GM12801 (cell line): Measurements from ENCODE around the gene RRP9.

Experiments
- CTCF ChIP-seq: IDR thresholded peaks from one replicate; pipeline ENCODE4 v1.5.1; 2011; ENCODE audit warnings: control low read depth; ENCODE audit not compliant: insufficient read length; ENCODE audit errors: extremely low read depth

Gene RRP9

GRCh38 chr3:51983578-51984268 is 42.0 kb upstream of the RRP9 start:
- no peak for TF ChIP-seq CTCF

- TF ChIP-seq CTCF = no peak
Measured at GRCh38 chr3:51982838-51983577, 41.3 kb upstream of the RRP9 start, which contains the start of gene ACY1. TSS of gene ACY1 (plus strand) at chr3:51983535. CDS start at chr3:51984065, 530 bp downstream.

GRCh38 chr3:51982352-51982837 is 40.7 kb upstream of the RRP9 start:
- no peak for TF ChIP-seq CTCF

GRCh38 chr3:51980253-51980652 is 38.5 kb upstream of the RRP9 start:
- no peak for TF ChIP-seq CTCF

- no peak for TF ChIP-seq CTCF
Measured at GRCh38 chr3:51978143-51978502, 36.4 kb upstream of the RRP9 start.

- no peak for TF ChIP-seq CTCF
Measured at GRCh38 chr3:51977446-51978142, 35.9 kb upstream of the RRP9 start.

GRCh38 chr3:51975852-51976549 is 34.3 kb upstream of the RRP9 start:
- TF ChIP-seq CTCF = no peak
